ENCODE results near the gene TFIP11.

TFIP11 gene

DNA sequence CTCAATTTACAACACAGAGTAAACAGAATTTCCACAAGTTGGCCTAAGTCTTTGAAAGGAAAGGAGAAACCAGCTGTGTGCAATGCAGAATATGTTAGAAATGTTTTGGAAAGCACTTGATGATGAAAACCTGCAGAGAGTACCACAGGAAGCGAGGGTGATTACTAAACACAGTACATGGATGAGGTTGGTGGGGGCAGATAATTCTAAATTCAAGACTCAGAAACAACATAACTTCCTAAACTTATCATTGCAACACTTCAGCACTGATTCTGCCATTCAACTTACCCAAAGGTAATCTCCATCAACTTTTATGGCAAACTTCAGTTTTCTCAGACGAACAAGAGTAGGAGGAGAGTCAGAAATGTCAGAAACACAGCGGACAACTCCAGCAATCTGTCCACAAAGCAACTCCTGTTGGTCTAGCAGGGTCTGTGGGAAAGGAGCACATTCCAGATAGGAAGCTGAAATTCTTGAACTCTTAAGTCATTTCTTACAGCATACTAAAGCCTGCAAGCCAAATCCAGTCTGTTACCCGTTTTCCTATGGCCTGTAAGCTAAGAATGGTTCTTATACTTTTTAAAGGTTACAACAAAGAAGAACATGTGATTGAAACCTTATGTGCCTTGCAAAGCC is 35.5 kb downstream of the TFIP11 start:
- no peak for DNase-seq

DNA sequence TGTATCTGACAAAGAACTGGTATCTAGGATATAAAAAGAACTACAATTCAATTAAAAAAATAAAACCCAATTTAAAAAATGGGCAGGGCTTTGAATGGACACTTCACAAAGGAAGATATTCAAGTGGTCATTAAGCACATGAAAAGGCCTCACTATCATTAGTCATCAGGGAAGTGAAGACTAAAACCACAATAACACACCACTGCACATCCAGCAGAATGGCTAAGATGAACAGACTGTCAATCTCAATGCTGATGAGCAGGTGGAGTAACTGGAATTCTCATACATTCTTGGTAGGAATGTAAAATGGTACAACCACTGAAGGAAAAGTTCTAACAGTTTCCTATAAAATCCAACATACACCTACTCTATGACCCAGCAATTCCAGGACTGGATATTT is 37.6 kb downstream of the TFIP11 start:
- no peak for DNase-seq

DNA sequence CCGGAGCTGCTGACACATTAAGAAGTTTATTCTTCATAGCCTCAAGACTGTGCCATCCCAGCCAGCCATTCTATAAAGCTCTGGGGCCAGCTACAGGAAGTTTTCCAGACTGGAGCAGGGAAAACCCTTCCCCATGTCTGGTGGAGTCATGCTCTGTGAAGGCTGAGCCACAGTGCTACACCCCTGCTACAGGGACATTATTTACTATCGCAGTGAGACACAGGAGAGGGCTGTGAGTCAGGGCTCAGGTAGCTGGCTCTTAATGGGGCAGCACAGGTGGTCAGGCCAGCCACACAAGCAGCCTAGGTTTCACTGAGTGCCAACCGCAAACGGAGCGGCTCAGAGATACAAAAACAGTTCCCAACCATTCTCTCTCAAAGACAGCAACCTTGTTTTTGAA is 40.8 kb downstream of the TFIP11 start:
- DNase-seq, result no peak

DNA sequence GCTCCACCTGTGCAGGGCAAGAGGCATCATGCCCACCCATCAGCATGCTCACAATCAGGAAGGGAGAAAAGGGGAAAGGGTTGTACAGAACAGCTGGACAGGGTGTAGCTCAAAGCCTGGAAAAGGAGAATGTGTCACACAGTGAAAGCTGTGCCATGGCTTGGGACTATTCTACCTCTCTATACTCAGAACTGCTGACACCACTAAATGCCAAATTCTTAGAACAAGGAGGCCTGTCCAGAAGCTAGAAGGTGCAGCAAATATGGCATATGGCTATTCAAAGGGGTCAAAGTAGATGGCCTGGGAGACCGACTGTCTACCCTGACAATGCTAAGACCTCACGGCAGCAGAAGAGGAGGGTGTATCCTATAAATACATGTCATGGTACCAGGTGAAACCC is 41.5 kb downstream of the TFIP11 start:
- no peak for DNase-seq

DNA sequence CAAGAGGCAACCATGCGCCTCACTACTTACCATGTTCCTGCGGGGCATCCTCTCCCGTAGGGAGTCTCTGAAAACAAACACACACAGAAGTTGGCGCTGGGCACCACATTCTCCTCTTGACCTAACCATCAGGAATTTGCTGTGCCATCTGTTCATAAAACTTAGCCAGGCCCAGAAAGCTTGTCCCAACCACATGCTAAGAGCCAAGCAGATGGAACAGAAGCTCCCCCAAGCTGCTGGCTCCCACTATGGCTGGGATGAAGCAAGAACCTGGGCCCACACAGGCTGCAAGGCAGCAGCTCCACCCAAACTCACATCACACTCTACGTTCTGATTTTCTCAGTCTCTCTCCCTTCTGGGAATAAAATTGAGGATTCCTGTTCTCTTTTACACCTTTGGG is 46.1 kb downstream of the TFIP11 start:
- DNase-seq, result no peak

DNA sequence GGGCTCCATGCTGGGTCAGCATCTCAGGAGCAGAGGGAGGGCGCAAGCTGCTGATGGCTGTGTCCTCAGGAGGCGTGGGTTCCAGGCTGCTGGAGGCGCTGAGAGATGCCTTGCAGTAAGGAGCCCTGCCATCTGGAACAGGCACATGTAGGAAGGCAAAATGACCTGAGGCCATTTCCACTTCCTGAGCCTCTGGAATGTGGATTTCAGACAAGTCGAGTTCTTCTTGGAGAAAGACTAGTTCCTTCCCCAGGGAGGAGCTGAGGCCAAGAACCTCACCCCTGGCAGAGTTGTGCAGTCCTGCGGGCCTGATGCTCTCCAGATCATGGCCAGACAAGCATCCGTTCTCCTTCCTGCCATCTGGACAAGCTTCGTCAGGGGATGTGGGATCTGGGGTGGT is 48.0 kb downstream of the TFIP11 start:
- no peak for DNase-seq

DNA sequence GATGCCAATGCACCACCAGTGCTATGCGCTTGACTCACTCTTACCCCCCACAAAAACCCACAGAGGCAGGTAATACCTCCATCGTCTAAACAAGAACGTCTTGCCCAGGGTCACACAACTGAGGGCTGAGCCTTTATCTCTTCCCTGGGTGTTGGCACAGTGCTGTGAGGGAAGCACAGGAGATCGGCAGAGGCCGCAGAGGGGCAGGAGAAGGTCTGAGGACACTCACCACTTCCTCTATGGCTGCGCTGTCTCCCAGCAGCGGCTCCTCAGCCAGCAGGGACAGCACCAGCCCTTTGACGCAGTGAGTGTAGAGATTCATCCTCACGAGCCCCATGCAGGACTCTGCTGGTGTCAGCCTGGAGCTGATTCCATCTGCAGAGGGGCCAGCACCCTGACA is 48.6 kb downstream of the TFIP11 start:
- no peak for DNase-seq

DNA sequence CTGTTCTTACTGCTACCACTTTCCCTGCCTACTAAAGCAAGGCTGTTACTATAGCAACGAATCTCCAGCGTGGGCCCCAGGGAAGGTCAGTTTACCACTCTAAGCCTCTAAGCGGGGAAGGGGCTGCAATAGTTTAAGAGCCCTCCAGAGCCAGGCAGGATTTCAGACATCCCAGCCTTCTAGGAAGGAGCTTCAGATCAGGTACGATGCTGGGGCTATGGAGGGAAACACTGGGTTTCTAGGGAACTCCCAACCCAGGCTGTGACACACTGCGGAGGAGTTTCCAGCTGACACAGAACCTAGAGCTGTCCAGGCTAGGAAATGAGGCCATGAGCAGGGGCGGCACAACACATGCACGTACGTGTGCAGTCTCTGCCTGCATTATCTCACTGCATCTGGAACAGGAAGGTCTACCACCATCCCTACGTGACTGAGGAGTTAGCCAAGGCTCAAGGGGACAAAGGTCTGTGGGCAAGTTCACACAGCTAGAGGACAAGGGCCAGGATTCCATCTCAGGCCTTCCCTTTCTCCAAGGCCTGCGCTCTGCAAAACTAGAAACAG is 49.1 kb downstream of the TFIP11 start:
- DNase-seq, result no peak

DNA sequence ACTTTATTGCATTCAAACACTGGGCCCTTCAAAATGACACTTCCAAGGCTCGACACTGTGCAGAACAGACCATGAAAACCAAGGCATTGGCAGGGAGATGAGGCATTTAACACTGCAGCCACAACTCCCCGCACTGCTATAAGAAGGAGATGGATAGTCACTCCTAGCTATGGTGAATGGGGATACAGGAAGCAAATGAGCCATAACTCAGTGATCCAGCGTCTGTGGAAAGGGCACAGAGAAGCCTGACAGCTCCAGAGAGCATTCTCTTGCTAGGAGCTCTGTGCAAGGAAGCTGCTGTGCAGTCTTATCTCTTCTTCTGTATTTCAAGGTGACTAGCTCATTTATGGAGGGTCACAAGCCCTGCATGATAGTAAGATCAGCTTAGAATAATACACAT is 49.6 kb downstream of the TFIP11 start:
- DNase-seq, result no peak

DNA sequence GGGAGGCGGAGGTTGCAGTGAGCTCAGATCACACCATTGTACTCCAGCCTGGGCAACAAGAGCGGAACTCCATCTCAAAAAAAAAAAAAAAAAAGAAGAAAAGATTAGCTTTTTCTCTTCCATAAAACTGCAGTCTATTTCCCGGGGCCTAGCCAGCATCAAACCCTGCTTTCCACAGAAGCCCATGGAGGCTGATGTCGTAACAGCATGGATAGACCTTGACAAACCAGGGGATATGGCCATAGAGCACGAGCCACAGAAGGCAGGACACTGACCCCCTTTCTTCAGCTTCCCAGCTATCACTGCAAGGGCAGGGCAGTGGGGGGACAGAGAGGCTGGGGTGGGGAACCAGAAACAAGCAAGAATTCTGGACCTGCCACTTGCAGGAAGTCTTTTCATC is 50.2 kb downstream of the TFIP11 start:
- DNase-seq, result no peak

DNA sequence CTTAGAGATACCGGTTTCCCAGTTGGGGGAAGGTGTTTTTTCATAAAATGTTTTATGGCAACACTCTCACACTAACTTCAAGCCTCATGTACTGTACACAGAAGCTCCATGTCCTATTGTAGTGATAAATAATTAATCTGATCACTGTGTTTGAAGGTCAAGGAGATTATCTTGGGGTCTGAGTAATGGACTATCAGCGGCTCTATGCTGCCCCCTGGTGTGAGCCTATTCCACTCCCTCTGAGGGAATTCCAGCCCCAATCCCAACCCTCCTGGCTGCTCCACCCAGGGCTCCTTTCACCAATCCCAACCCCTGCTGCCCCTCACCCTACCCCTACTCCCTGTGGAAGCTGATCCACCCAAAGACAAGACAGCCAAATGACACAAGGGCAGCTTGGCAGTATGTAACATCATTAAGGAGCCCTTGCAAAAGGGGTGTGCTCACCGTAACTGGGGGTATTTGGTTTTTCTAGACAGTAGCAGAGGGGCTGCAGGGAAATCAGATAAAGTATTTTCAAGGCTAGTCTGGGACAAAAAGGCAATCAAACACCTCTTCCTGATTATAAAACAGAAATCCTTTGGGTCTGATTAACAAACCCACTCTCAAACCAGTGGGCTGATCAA is 51.0 kb downstream of the TFIP11 start:
- peak; percentile 60 for DNase-seq

DNA sequence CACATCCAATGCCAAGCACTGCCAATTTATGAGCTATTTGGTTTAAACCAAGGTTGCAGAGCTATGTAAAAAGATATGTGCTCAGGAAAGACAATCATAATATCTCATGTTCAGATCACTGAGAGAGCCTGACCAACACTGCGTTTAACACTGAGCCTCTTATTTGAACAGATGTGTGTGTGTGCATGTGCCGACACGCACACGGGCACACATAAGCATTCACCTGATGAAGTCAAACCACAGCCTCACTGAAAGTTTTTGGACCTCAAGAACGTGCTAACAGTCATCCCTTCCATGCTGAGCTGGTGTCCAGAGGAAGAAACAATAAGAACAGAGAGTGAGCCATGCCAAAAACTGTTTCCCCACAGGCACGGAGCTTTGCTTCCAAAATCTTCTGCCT is 52.1 kb downstream of the TFIP11 start:
- no peak for DNase-seq

DNA sequence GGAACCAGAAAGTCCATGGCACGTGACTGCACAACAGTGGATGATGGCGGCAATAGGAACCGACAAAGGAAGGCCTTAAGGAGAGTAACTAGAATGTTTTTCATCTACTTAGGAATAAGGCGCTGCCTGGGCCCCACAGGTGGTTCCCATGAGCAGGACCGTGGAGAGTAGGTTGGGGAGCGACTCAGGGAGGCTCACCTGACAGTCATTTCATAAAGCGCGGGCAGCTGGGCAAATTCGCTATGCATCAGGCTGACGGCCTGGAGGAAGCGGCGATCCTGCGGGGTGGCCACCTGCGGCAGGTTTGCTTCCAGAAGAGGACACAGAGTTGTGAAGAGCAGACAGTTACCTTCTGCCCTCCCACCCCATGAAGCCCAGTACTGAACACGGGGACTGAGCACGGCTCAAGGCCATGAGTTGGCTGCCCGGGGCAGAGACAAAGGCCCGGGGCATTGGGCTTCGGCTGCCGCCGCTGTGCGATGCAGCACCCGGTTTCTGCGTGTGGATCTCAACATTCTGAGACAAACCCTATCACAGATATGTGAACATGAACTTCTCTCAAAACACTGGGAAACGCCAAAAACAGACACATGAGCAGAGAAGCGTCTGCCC is 54.5 kb downstream of the TFIP11 start:
- DNase-seq, result no peak

DNA sequence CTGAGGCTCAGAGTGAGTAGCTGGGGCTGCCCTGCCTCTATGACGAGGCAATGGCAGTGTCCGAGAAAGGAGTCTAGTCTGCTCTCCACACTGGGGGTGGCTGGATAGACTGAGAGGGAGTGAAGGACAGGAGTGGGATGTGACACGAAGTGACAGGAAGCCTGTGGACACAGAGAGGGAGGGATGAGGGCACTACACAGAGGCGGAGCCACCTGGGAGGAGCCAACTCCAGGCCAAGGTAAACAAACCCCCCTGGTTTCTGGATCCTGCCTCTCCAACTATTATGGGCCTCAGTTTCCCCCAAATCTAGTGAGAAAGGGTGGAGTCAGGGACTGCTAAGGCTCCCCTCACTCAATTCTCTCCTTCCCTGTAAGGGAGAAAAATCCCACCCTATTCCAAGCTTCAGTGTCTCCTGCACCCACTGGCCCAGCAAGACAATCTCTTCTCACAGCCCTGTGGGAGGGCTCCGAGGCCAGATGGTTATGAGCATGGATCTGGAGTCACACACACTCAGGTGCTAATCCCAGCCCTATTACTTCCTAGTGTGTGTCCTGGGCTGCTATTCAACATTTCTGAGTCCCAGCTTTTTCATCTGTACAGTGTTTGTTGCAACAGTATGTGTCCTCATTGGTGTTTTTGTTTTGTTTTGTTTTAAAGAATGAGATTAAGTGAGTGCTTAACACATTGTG is 58.3 kb downstream of the TFIP11 start:
- no peak for DNase-seq

DNA sequence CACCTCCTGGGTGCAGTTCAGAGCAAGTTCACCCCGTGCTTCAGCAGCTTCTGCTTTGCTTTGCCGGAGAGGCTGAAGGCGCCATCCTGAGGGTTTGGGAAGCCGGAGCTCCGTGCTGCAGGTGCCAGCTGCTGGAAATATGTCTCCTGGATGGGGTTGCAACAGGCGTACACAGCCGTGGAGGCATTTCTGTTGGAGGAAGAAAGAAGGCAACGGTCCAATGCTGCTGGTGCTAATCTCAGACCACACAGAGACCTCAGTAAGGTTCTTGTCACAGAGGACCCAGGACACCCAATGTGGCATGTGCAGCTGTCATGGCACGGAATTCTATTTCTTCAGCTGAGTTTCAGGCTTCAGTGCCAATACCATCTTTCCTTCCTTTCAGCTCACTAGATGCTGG is 59.1 kb downstream of the TFIP11 start:
- DNase-seq, result no peak

DNA sequence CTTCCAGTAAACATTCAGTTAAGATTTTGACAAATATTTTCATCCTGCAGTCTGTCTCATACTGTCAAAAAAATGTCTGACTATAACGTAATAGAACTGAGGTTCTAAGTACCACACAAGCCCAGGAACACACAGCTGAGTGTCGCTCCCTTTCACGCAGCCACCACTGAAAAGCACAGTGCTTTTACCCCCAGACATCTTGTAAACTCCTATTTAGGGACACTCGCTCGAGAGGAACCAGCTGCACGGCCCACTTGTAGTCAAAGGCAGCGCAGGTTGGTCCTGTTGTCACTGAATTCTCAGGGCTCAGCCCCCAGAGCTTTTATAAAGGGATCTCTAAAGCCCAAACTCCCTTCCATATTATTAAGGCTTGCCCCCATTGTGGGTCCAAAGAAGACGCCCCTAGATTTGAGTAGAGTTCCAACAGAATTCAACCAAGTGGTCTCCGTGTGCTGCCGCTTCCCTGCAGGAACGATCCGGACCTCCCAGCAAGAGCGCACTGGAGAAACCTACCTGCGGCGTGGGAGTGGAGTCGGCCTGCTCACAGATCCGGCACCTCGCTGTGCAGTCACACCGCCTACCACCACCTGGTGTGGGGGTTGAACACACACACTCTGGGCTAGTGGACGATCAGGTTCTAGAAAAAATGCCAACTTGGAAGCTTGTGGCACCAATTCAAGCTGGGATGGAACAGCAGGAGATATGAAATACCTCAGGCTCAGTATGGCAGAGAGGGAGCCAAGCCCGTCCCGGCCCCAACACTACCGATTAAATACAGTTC is 59.8 kb downstream of the TFIP11 start:
- DNase-seq, result no peak

DNA sequence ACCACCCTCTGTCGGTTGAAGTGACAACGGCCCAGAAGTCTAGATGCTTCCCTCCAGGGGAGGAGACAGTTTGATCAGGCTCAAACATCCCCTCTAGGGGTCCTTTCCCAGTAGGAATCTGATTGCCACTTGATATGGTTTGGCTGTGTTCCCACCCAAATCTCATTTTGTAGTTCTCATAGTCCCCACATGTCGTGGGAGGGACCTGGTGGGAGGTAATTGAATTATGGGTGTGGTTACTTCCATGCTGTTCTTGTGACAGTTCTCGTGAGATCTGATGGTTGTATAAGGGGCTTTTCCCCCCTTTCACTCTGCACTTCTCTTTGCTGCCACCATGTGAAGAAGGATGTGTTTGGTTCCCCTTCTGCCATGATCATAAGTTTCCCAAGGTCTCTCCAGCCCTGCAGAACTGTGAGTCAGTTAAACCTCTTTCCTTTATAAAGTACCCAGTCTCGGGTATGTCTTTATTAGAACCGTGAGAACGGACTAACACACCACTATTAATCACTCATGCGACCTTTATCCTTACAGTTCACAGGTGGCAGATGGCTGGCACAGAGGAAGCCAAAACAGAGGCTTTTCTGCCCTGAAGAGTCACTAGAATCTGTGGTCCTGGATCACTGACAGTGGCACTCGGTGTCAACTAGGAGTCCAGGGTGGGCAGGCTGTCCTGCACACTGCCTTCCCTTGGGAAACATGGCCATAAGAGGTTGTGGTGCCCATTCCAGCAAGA is 61.7 kb downstream of the TFIP11 start:
- DNase-seq, result no peak

DNA sequence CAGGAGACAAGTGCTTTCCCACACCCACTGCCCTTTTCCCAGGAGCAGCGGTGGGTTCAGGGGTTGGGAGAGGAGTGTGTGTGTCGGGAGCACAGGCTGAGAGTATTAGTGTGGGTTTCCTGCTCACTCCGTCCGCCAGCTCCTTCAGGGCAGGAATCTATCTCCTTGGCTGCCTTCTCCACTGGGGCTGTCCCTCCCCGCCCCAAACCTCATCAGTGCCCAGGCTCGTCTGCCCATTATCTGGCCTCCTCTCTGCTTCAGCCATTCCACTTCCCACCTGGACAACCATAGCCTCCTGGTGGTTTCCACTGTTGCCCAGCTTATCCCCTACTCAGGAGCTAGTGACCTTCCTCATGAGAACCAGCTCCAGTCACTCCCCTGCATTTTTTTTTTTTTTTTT is 63.3 kb downstream of the TFIP11 start:
- DNase-seq, result no peak

DNA sequence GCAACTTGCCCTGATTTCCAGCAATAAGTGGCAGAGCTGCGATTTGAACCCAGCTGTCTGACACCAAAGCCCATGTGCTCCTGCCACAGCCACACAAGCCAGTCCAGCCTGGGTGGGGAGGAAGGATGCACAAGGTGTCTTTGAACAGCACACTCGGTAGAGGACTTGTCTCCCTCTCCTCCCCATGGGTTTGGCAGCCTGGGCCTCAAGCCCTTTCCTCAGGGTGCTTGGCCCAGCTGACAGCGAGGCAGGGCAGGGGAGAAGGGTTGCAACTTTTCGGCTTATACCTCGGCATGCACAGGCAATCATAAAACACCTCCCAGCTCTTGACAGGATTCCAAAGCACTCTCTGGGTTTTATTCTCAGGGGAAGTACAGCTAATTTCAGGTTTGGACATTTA is 63.9 kb downstream of the TFIP11 start:
- no peak for DNase-seq

DNA sequence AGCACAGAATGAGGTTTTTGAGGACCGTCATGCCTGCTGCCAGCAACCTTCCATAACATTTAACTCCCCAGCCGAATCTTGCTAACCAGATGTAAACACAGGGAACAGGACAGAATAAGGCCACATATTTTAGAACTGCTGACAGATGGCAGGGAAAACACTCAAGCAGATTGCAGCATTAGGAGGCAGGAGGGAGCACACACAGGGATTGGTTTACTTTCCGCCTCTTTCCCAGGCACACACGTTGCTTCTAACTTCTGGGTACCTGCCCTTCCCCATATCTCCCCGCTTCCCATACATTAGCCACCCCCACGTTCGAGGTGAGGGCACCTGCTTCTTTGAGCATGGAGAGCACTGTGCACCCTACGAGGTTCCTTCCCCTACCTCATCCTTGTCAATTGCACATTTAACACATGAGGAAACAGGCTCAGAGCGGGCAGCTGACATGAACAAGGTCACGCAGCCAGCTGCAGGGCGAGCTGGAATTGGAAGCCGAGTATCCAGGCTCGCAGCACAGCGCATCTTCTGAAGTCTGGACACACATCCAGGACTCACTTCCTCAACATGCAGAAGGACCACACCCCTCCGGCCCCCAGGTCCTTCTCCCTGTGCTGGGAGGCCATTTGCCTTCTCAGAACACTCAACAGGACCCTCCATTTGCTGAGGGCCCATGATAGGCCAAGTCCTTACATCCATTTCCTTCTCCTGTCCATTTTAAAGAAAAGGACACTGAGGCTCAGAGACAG is 64.5 kb downstream of the TFIP11 start:
- DNase-seq, result no peak

DNA sequence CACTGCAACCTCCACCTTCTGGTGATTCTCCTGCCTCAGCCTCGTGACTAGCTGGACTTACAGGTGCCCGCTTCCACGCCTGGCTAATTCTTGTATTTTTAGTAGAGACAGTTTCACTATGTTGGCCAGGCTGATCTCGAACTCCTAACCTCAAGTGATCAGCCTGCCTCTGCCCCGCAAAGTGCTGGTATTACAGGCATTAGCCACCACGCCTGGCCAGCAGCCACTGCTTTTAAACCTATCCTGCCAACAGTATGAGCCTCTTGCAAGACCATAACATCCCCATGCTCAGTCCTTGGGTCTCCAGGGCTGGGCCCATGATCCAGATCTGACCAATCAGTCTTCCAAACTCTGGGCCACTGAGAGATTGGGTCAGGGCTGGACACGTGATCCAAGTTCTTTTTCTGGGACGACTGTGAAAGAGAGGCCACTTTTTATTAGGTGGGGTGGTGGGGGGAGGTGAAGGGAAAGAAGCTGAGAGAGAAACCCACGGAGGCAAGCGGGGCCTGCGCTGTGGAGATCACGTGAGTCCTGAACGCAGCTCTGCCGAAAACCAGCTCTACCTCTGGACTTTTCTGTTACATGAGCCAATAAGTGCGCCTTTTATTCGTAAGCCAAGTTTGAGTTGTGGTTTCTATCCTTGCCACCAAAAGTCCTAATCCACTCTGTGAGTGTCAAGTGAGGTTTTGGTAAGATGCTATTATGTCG is 65.3 kb downstream of the TFIP11 start:
- DNase-seq, result no peak

Measured in stimulated activated CD4-positive, alpha-beta T cell treated with anti-CD3 and anti-CD28 coated beads, Interleukin-12 subunit alpha, Interleukin-12 subunit beta, amount 100 ng/mL, for 4 hours (primary cell).